ENCODE measurements around the gene POLD1.

GRCh38 chr19:50435627-50436026, 51.5 kb downstream of the POLD1 start:
- TF ChIP-seq CTCF (IDR thresholded peaks at IDR 0.05) (no peak), EP300 (IDR thresholded peaks at IDR 0.05) (no peak), POLR2A (IDR thresholded peaks at IDR 0.05) (no peak)

Data from gastroesophageal sphincter (tissue), 3 donors.